Left lobe of liver (tissue), 2 donors: Measurements from ENCODE around the gene PTF1A. TPM values are rescaled to one million over a fixed set of nuclear protein-coding genes. Genes with fewer than 3 reads are reported as not detected.
"Not testable (repeated sequence)": the region's sequence is repeated elsewhere in the genome, so short reads cannot be mapped to it uniquely, and the experiment has no call there.

Experiments
- ATAC-seq: fragments of 200-7000 bp; cut with Tn5 transposase; one replicate; pipeline ENCODE4 v1.9.1; 2020; ENCODE audit warnings: mild to moderate bottlenecking, moderate library complexity
- DNase-seq: peaks from one replicate; pipeline ENCODE4 v3.0.0-alpha.2; 2020; ENCODE audit warnings: low spot score
- total RNA-seq: library from RNA; stranded (reverse); gene quantifications from one replicate; pipeline ENCODE4 v1.2.1, GENCODE V29; 2021
- donor health status: DM: no; HTN: no; CAD: no; lungs with moderate emphysema.
- donor health status: DM: no; HTN: yes; CAD: no.

The PTF1A gene
- total RNA-seq, 1 donor from 2014 or later = not detected

- ATAC-seq (no peak), DNase-seq (no peak)
Observed at GRCh38 chr10:23202779-23203178, 10.7 kb downstream of the PTF1A start.

- no peak for ATAC-seq
Observed at GRCh38 chr10:23203369-23204325, 11.5 kb downstream of the PTF1A start.

GRCh38 chr10:23204773-23205172 is 12.7 kb downstream of the PTF1A start:
- DNase-seq (no peak), ATAC-seq (no peak)

More at GRCh38 chr10:23203369-23204325, 11.5 kb downstream of the PTF1A start:
- DNase-seq = no peak

GRCh38 chr10:23205972-23206642 is 14.0 kb downstream of the PTF1A start:
- no peak for DNase-seq

GRCh38 chr10:23217471-23217870 is 25.4 kb downstream of the PTF1A start:
- no peak for ATAC-seq
- DNase-seq = no peak

More at GRCh38 chr10:23205972-23206642, 14.0 kb downstream of the PTF1A start:
- no peak for ATAC-seq

- ATAC-seq = no peak
- no peak for DNase-seq
Observed at GRCh38 chr10:23230582-23230981, 38.5 kb downstream of the PTF1A start.

GRCh38 chr10:23238015-23238414 is 45.9 kb downstream of the PTF1A start:
- ATAC-seq = no peak
- no peak for DNase-seq

- ATAC-seq, DNase-seq: not testable (repeated sequence)
Observed at GRCh38 chr10:23241779-23242178, 49.7 kb downstream of the PTF1A start.

Other genes with a start within 250 kb of the PTF1A start
- 34.2 TPM for gene MSRB2, start 96.7 kb upstream of the PTF1A start, total RNA-seq
- not detected for gene C10orf67, start 152.5 kb downstream of the PTF1A start, total RNA-seq
- gene OTUD1, start 246.8 kb downstream of the PTF1A start, total RNA-seq = 5.2 TPM